ENCODE data around the gene SH3BP5.

Gene SH3BP5

DNA sequence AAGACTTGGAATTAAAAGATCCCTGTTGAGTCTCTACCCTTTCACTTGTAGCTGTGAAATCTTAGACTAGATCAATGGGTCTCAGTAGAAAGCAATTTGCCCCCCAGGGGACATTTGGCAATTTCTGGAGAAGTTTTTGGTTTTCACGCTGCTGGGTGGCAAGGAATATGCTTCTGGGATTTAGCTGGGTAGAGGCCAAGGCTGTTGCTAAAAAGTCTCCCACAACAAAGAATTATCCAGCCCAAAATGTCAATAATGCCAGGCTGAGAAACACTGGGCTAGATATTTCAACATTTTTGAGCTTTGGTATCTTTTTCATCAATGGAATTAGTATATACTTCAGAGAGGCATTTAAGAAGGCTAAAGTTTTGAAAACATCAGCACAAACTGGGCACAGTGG lies 117.6 kb downstream of the SH3BP5 start:
- in situ Hi-C loops (cut with MboI; ENCODE audit: low sequenced_read_pairs) = no loop called here
- H3K4me1 ChIP-seq = no peaks in the 10 kb centered on the region
- H3K27me3 ChIP-seq (ENCODE audit: low read depth) = no peaks in the 10 kb centered on the region
- H3K9me3 ChIP-seq = no peaks in the 10 kb centered on the region
- H3K4me3 ChIP-seq = no peak overlapping the region
- no peak for DNase-seq (ENCODE audit: low spot score in 2 of 2)
- H3K36me3 ChIP-seq (replicated peaks) = peaks cover 53% of the 10 kb centered on the region

DNA sequence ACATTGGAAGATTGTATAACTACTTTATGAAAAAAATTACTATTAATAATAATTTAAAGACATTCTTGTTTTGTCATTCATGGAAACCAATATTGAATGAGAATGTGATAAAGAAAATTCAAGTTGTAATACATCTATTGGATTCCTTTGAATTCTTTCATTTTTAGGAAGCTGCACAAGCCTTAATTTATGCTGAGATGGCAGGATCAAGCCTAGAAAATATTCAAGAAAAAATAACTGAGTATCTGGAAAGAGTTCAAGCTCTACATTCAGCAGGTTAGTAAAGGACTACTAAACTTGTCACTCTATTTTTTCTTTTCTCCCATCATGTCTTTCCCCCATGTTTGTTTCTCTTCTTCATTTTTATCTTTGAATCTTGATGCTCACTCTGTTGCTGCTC lies 120.4 kb downstream of the SH3BP5 start:
- no peak overlapping the region for H3K4me3 ChIP-seq
- H3K9me3 ChIP-seq = no peaks in the 10 kb centered on the region
- peaks cover 27% of the 10 kb centered on the region for H3K36me3 ChIP-seq (replicated peaks)
- H3K27me3 ChIP-seq (ENCODE audit: low read depth) = no peaks in the 10 kb centered on the region
- in situ Hi-C loops (cut with MboI; ENCODE audit: low sequenced_read_pairs) = no loop called here
- H3K4me1 ChIP-seq = peaks cover 4% of the 10 kb centered on the region; the same call in 1 of the 2 replicates
- no peak for DNase-seq (ENCODE audit: low spot score in 2 of 2)

GRCh38 chr3:15207836-15208504 lies 124.4 kb downstream of the SH3BP5 start:
- Histone ChIP-seq H3K36me3 (replicated peaks) (peaks cover 10% of the 10 kb centered on the region), H3K4me3 (peak overlapping the region; percentile 90), H3K9me3 (no peaks in the 10 kb centered on the region), H3K4me1 (peaks cover 8% of the 10 kb centered on the region), H3K27me3 (ENCODE audit: low read depth) (no peaks in the 10 kb centered on the region)
- DNase-seq (ENCODE audit: low spot score in 2 of 2) = no peak
- in situ Hi-C loops (cut with MboI; ENCODE audit: low sequenced_read_pairs) = no loop called here

DNA sequence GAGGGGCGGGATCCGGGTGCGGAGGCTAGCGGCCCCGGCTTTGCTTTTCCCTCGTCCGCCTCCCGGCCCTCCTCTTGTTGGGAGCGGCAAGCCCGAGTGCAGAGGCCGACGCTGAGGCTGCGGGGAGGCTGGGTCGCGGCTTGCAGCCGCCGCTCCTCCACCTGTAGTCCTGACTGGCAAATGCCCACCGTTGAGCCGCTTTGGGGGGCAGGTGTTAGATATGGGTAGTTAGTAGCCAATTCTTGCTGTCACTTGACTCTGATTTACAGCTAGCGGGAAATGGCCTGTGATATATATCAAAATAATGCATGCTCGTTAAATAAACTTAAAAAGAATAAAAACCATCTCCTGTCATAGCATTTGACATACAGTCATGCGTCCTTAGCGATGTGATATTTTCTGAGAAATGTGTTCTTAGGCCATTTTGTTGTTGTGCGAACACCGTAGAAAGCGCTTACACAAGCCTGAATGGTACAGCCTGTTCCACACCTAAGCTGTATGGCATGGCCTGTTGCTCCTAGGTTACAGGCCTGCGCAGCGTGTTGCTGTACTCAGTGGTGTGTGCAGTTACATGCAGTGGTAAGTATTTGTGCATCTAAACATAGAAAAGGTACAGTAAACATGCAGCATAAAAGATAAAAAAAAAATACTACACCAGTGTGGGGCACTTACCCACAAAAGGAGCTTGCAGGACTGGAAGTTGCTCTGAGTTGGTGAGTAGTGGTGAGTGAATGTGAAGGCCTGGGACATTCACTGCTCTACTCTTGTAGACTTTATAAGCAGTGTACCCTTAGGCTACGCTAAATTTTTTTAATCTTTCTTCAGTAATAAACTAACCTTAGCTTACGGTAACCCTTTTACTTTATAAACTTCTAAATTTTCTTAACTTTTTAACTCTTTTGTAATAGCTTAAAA lies 125.5 kb downstream of the SH3BP5 start:
- in situ Hi-C loops (cut with MboI; ENCODE audit: low sequenced_read_pairs) = no loop called here
- Histone ChIP-seq H3K4me1 (peaks cover 8% of the 10 kb centered on the region), H3K4me3 (peak overlapping the region; percentile 90), H3K36me3 (replicated peaks) (peaks cover under 1% of the 10 kb centered on the region), H3K27me3 (ENCODE audit: low read depth) (no peaks in the 10 kb centered on the region), H3K9me3 (no peaks in the 10 kb centered on the region)
- DNase-seq (ENCODE audit: low spot score in 2 of 2) = peak; percentile 45 to 50

DNA sequence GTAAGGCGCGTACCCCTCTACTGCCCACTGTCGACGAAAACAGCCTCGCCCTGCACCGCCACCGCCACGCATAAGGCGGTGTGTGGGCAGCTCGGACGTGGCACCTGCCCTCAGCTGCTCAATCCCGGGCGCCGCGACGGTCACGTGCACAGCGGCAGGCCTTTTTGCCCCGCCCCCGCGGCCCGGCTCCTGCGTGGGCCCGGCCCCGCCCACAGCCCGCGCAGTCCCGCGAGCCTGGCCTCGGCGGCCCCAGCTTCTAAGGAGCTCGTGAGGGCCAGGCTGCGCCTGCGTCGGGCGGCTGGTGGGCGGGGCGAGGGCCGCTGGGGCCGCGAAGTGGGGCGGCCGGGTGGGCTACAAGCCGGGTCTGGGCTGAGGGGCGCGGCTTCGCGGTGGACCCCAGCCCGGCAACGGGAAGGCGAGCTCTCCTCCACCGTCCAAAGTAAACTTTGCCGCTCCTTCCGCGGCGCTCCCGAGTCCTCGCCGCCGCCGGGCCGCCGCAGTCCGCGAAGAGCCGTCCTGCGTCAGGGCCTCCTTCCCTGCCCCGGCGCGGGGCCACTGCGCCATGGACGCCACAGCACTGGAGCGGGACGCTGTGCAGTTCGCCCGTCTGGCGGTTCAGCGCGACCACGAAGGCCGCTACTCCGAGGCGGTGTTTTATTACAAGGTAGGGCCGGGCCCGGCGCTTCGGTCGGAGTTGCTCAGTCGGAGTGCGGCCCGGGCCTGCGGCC lies 126.3 kb downstream of the SH3BP5 start, which contains the start of gene CAPN7:
CAPN7 (plus strand) TSS at position 313 of the 728 bp plus-strand sequence; CDS start at position 563, 250 bp downstream.
- no peaks in the 10 kb centered on the region for H3K27me3 ChIP-seq (ENCODE audit: low read depth)
- H3K4me1 ChIP-seq = peaks cover 8% of the 10 kb centered on the region
- peak; percentile 92 to 95 for DNase-seq (ENCODE audit: low spot score in 2 of 2)
- peak within 1 kb of the TSS; percentile 90 for H3K4me3 ChIP-seq
- in situ Hi-C loops (cut with MboI; ENCODE audit: low sequenced_read_pairs) = no loop called here
- H3K36me3 ChIP-seq (replicated peaks) = no peaks in the 10 kb centered on the region; the same call in 1 of the 2 replicates
- H3K9me3 ChIP-seq = no peaks in the 10 kb centered on the region

DNA sequence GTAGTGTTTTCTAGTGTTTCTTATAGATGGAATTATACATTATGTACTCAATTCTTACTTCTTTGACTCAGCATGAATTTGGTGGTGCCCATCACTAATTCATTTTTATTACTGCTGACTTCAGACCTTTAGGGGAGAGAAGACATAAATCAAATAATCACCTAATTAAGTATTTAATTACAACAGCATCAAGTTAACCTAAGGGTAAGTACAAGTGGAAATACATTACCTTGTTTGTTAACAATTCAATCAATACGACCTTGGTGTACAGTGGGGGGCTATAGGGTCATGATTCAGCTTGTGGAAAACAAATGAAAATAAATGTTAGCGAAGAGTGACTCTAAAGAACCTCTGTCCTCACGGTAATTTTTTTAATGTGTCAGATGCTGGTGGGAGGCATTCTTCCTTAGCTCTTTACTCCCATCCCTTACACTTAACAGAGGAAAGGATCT lies 126.9 kb downstream of the SH3BP5 start:
- Histone ChIP-seq H3K27me3 (ENCODE audit: low read depth) (no peaks in the 10 kb centered on the region), H3K9me3 (no peaks in the 10 kb centered on the region), H3K4me1 (peaks cover 8% of the 10 kb centered on the region), H3K4me3 (peak overlapping the region; percentile 90), H3K36me3 (replicated peaks) (no peaks in the 10 kb centered on the region; the same call in 1 of the 2 replicates)
- no peak for DNase-seq (ENCODE audit: low spot score in 2 of 2)
- in situ Hi-C loops (cut with MboI; ENCODE audit: low sequenced_read_pairs) = no loop called here
